Measurements from ENCODE around the gene TGFBR1.

The TGFBR1 gene

DNA sequence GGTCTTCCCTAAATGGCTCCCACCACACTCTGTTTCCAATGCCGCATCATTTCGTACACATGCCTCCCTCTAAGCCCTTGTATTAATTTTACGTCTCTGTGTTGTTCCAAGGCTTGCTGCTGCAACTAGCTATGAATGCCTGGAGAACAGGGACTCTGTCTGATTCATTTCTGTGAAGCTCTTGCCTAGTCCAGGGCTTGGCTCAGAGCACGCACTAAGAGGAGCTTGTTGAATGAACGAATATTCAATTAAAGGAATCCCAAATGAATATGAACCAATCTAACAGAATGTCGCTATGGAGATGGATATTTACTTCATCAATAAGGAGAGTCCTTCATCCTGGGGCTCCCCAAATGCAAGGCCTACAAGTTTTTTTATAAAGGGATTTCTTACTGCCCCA, 55.3 kb downstream of the TGFBR1 start:
- Histone ChIP-seq H3K4me1 (ENCODE audit: control insufficient read depth in 5 of 5, insufficient read depth in 5 of 5, low read length in 5 of 5) (peaks cover 0 to 6% (median 3%) of the 10 kb centered on the region in 5 donors), H3K4me3 (ENCODE audit: low read depth in 1 of 5, low read length in 5 of 5) (no peak overlapping the region), H3K9me3 (ENCODE audit: control insufficient read depth in 5 of 5, low read length in 5 of 5) (no peaks in the 10 kb centered on the region), H3K27me3 (ENCODE audit: control insufficient read depth in 5 of 5, insufficient read depth in 4 of 5, low read length in 5 of 5) (peaks cover 0 to 7% (median 2%) of the 10 kb centered on the region in 5 donors), H3K36me3 (ENCODE audit: control insufficient read depth in 5 of 5, insufficient read depth in 5 of 5, low read length in 5 of 5) (no peaks in the 10 kb centered on the region), H3K27ac (ENCODE audit: low read depth, low read length) (no peak overlapping the region), H3K9ac (ENCODE audit: low read length in 5 of 5) (no peak overlapping the region)

DNA sequence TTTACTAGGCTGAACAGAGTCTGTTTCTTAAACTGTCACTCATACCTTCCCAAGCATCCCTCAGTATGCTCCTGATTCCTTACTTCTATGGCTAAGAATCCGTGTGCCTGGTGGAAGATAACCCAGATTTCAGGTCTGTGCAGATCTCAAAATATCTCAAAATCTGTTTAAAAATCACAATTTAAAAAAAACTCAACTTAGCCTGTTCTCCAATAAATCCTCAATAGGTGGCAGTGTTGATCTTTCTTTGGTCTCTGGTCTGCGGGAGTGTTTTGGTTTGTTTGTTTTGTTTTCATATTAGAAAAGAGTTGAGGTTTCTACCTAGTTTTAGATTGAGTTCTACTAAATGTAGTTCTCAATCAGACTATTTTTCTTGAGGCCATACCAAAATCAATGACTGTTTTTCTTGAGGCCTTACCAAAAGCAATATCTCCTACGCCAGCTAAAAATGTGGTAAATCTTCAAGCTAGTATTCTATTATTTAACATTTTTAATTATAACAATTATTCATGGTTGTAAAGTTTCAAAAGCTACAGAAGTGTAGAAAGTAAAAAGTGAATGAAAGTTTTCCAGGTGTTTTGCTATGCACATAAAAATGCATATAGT, 57.9 kb downstream of the TGFBR1 start:
- Histone ChIP-seq H3K9ac (ENCODE audit: low read length in 5 of 5) (no peak overlapping the region), H3K4me3 (ENCODE audit: low read depth in 1 of 5, low read length in 5 of 5) (no peak overlapping the region), H3K36me3 (ENCODE audit: control insufficient read depth in 5 of 5, insufficient read depth in 5 of 5, low read length in 5 of 5) (no peaks in the 10 kb centered on the region), H3K9me3 (ENCODE audit: control insufficient read depth in 5 of 5, low read length in 5 of 5) (no peaks in the 10 kb centered on the region), H3K27me3 (ENCODE audit: control insufficient read depth in 5 of 5, insufficient read depth in 4 of 5, low read length in 5 of 5) (peaks cover 0 to 10% (median 2%) of the 10 kb centered on the region in 5 donors), H3K27ac (ENCODE audit: low read depth, low read length) (no peak overlapping the region), H3K4me1 (ENCODE audit: control insufficient read depth in 5 of 5, insufficient read depth in 5 of 5, low read length in 5 of 5) (peaks cover 0 to 6% (median 3%) of the 10 kb centered on the region in 5 donors)

DNA sequence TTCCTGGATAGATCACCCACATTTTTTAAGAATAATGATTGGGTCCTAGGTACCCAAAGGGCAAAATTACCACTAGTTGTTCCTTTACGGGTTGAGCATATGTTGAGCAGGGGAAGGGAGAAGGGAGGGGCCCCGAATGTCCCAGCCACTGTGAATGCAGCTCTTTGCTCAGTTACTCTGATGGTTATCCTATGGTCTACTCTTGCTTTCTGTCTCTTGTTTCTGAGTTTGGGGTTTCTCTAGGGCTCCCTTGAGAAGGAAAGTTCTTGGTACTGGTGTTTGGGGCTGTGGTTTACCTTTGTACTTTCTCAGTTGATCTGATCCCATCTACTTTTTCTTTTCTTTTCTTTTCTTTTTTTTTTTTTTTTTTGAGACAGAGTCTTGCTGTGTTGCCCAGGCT, 61.2 kb downstream of the TGFBR1 start:
- Histone ChIP-seq H3K4me1 (ENCODE audit: control insufficient read depth in 5 of 5, insufficient read depth in 5 of 5, low read length in 5 of 5) (peaks cover 0 to 3% (median 0%) of the 10 kb centered on the region in 5 donors), H3K4me3 (ENCODE audit: low read depth in 1 of 5, low read length in 5 of 5) (no peak overlapping the region), H3K27ac (ENCODE audit: low read depth, low read length) (no peak overlapping the region), H3K9ac (ENCODE audit: low read length in 5 of 5) (no peak overlapping the region), H3K9me3 (ENCODE audit: control insufficient read depth in 5 of 5, low read length in 5 of 5) (no peaks in the 10 kb centered on the region), H3K27me3 (ENCODE audit: control insufficient read depth in 5 of 5, insufficient read depth in 4 of 5, low read length in 5 of 5) (peaks cover 3 to 12% (median 11%) of the 10 kb centered on the region in 5 donors), H3K36me3 (ENCODE audit: control insufficient read depth in 5 of 5, insufficient read depth in 5 of 5, low read length in 5 of 5) (no peaks in the 10 kb centered on the region)

DNA sequence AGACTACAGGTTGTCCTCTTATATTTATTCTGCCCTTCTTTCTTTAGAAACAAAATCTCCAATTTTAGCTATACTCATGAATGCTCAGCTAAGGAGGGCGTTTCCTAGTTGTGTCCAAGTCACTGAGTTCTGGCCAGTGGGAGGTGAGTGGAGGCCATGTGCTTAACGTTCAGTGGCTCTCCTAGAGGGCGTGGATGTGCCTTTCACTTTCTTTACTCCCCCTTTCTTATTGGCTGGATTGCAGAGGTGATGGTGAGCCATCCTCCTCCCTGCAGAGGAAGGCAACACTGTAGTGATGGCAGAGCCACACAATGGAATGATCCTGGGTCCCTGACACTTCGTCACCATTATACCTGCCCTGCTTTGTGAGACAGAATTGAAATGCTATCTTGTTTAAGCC, 62.2 kb downstream of the TGFBR1 start:
- Histone ChIP-seq H3K4me1 (ENCODE audit: control insufficient read depth in 5 of 5, insufficient read depth in 5 of 5, low read length in 5 of 5) (peaks cover 0 to 3% (median 0%) of the 10 kb centered on the region in 5 donors), H3K27me3 (ENCODE audit: control insufficient read depth in 5 of 5, insufficient read depth in 4 of 5, low read length in 5 of 5) (peaks cover 3 to 14% (median 12%) of the 10 kb centered on the region in 5 donors), H3K27ac (ENCODE audit: low read depth, low read length) (no peak overlapping the region), H3K9me3 (ENCODE audit: control insufficient read depth in 5 of 5, low read length in 5 of 5) (no peaks in the 10 kb centered on the region), H3K4me3 (ENCODE audit: low read depth in 1 of 5, low read length in 5 of 5) (no peak overlapping the region), H3K9ac (ENCODE audit: low read length in 5 of 5) (no peak overlapping the region), H3K36me3 (ENCODE audit: control insufficient read depth in 5 of 5, insufficient read depth in 5 of 5, low read length in 5 of 5) (no peaks in the 10 kb centered on the region)

DNA sequence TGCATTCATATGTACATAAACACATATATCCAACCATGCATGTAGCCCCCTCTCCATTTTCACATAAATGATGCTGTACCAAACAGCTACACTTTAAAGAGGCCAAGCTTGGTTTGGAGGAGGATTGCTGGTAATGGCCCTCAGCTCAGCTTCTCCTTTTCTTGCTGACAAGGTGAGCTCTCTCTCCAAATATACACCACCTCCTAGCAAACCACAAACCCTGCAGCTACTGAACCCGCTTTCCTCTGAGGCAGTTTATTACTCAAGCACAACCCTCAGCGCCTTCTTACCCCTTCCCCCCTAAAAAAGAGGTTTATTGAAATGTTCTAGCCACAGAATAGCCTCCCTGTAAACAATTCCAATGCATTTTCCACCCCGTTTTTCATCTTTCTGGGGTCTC, 62.8 kb downstream of the TGFBR1 start:
- no peak overlapping the region for H3K9ac ChIP-seq (ENCODE audit: low read length in 5 of 5)
- H3K4me3 ChIP-seq (ENCODE audit: low read depth in 1 of 5, low read length in 5 of 5), result no peak overlapping the region
- H3K27me3 ChIP-seq (ENCODE audit: control insufficient read depth in 5 of 5, insufficient read depth in 4 of 5, low read length in 5 of 5), result peaks cover 3 to 14% (median 12%) of the 10 kb centered on the region in 5 donors
- peaks cover 0 to 3% (median 0%) of the 10 kb centered on the region in 5 donors for H3K4me1 ChIP-seq (ENCODE audit: control insufficient read depth in 5 of 5, insufficient read depth in 5 of 5, low read length in 5 of 5)
- no peaks in the 10 kb centered on the region for H3K36me3 ChIP-seq (ENCODE audit: control insufficient read depth in 5 of 5, insufficient read depth in 5 of 5, low read length in 5 of 5)
- H3K27ac ChIP-seq (ENCODE audit: low read depth, low read length), result no peak overlapping the region
- no peaks in the 10 kb centered on the region for H3K9me3 ChIP-seq (ENCODE audit: control insufficient read depth in 5 of 5, low read length in 5 of 5)

DNA sequence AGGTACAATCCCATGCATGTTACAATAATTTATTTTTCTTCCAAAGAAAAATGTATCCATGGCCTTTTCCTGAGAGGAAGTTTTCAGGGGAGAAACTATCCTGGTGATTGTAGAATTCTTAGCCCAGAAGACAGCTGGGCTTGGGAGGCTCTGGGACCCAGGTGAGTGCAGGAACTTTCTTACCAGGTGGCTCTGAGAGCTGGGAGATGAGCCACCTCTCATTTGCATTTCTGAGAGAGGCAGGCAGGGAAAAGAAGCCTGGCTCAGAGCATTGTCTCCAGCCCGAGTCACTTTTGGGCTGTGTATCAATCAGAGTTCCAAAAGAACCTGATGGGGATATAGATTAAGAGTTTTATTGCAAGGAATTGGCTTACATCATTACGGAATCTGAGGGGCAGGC, 64.2 kb downstream of the TGFBR1 start:
- Histone ChIP-seq H3K27me3 (ENCODE audit: control insufficient read depth in 5 of 5, insufficient read depth in 4 of 5, low read length in 5 of 5) (peaks cover 3 to 14% (median 12%) of the 10 kb centered on the region in 5 donors), H3K4me3 (ENCODE audit: low read depth in 1 of 5, low read length in 5 of 5) (no peak overlapping the region), H3K27ac (ENCODE audit: low read depth, low read length) (no peak overlapping the region)

DNA sequence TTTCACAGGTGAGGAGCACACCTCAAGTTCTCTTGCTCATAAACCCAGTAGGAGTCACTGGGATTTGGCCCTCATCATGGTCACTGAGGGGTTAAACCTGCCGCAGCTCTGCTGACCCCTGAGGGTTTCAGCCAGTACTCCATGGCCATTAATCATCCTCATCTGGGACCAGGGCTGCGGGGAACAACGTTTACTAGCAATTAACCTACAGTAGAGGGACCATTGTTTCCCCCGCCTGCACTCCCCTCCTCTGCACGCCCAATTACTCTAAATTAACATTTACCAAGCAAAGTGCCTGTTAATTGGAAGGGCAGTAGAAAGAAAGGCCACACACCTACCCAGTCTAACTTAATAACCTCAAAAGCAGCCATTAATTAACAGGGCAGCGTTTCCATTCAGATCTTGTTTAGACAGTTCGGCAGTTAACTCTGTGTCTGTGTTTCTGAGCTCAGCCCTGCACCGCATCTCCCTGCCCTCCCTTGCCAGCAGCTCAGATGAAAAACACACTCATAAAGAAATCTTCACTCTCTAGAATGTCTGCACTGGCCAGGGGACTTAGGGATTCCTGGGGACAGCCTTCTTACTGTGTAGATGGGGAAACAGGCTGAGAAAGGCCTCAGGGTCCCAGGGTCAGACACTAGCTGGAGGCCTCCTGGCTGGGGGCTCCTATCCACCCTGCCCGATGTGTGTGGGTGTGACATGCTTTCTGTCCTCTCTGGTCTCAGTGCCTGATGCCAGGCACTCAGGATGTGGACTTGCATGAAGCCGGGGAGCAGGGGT, 65.3 kb downstream of the TGFBR1 start:
- Histone ChIP-seq H3K36me3 (ENCODE audit: control insufficient read depth in 5 of 5, insufficient read depth in 5 of 5, low read length in 5 of 5) (no peaks in the 10 kb centered on the region), H3K27ac (ENCODE audit: low read depth, low read length) (no peak overlapping the region), H3K27me3 (ENCODE audit: control insufficient read depth in 5 of 5, insufficient read depth in 4 of 5, low read length in 5 of 5) (peaks cover 3 to 14% (median 12%) of the 10 kb centered on the region in 5 donors), H3K9me3 (ENCODE audit: control insufficient read depth in 5 of 5, low read length in 5 of 5) (no peaks in the 10 kb centered on the region), H3K4me3 (ENCODE audit: low read depth in 1 of 5, low read length in 5 of 5) (no peak overlapping the region), H3K9ac (ENCODE audit: low read length in 5 of 5) (no peak overlapping the region), H3K4me1 (ENCODE audit: control insufficient read depth in 5 of 5, insufficient read depth in 5 of 5, low read length in 5 of 5) (no peaks in the 10 kb centered on the region)

More for the DNA sequence above, 64.2 kb downstream of the TGFBR1 start:
- H3K4me1 ChIP-seq (ENCODE audit: control insufficient read depth in 5 of 5, insufficient read depth in 5 of 5, low read length in 5 of 5), result no peaks in the 10 kb centered on the region
- H3K9me3 ChIP-seq (ENCODE audit: control insufficient read depth in 5 of 5, low read length in 5 of 5), result no peaks in the 10 kb centered on the region
- H3K36me3 ChIP-seq (ENCODE audit: control insufficient read depth in 5 of 5, insufficient read depth in 5 of 5, low read length in 5 of 5), result no peaks in the 10 kb centered on the region
- H3K9ac ChIP-seq (ENCODE audit: low read length in 5 of 5), result no peak overlapping the region

DNA sequence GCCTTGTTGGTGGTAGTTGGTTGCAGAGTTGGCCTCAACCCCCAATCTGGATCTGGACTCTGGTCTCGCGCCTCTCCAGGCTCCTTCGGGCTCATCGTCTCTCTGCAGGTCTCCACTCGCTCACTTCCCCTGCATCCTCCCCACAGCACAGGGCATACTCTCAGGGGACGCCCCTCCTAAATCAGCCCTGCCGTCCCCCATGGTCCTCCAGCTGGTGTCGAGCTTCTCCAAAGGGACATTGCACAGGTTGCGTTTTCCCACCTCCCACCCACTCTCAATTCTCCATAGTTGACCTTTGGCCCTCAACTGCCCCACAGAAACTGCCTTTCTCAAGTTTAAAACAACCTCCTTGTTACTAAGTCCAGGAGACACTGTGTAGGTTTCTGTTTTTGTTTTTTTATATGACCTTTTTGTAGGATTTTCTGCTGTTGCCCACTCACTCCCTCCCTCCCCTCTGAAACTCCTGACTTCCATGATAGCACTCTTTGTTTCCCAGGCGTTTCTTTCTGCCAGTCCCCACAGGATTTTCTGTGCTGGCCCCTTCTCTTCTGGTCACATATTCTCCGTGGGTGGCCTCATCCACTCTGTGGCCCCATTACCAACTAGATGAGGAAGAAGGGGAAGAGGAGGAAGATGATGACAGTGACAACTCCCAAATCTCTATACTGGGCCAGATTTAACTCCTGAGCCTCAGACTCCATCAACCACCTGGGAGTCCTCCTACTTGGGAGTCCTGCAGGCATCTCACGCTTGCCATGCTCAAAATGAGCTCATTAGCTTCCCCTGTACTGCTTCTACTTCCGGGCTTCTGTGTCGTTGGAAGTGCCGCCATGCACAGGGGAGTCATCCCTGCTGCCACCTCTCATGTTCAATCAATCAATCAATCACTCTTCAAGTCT, 66.6 kb downstream of the TGFBR1 start:
- Histone ChIP-seq H3K9ac (ENCODE audit: low read length in 5 of 5) (no peak overlapping the region), H3K9me3 (ENCODE audit: control insufficient read depth in 5 of 5, low read length in 5 of 5) (no peaks in the 10 kb centered on the region), H3K4me1 (ENCODE audit: control insufficient read depth in 5 of 5, insufficient read depth in 5 of 5, low read length in 5 of 5) (no peaks in the 10 kb centered on the region), H3K36me3 (ENCODE audit: control insufficient read depth in 5 of 5, insufficient read depth in 5 of 5, low read length in 5 of 5) (no peaks in the 10 kb centered on the region), H3K27me3 (ENCODE audit: control insufficient read depth in 5 of 5, insufficient read depth in 4 of 5, low read length in 5 of 5) (peaks cover 3 to 14% (median 12%) of the 10 kb centered on the region in 5 donors), H3K4me3 (ENCODE audit: low read depth in 1 of 5, low read length in 5 of 5) (no peak overlapping the region), H3K27ac (ENCODE audit: low read depth, low read length) (no peak overlapping the region)

- Histone ChIP-seq H3K27me3 (ENCODE audit: control insufficient read depth in 5 of 5, insufficient read depth in 4 of 5, low read length in 5 of 5) (peaks cover 3 to 14% (median 10%) of the 10 kb centered on the region in 5 donors), H3K27ac (ENCODE audit: low read depth, low read length) (no peak overlapping the region), H3K4me3 (ENCODE audit: low read depth in 1 of 5, low read length in 5 of 5) (no peak overlapping the region), H3K4me1 (ENCODE audit: control insufficient read depth in 5 of 5, insufficient read depth in 5 of 5, low read length in 5 of 5) (no peaks in the 10 kb centered on the region), H3K36me3 (ENCODE audit: control insufficient read depth in 5 of 5, insufficient read depth in 5 of 5, low read length in 5 of 5) (no peaks in the 10 kb centered on the region), H3K9me3 (ENCODE audit: control insufficient read depth in 5 of 5, low read length in 5 of 5) (no peaks in the 10 kb centered on the region), H3K9ac (ENCODE audit: low read length in 5 of 5) (no peak overlapping the region)
These were observed 67.5 kb downstream of the TGFBR1 start for GRCh38 chr9:99172124-99173091.
